Activated effector memory CD4-positive, alpha-beta T cell treated with anti-CD3 and anti-CD28 coated beads, Interleukin-2, amount 50 U/mL, for 16 hours (primary cell): ENCODE measurements around the gene SLC9A3.

Experiments
- DNase-seq: peaks from one replicate; pipeline ENCODE4 v3.0.0-alpha.2; 2020

SLC9A3 gene

DNA sequence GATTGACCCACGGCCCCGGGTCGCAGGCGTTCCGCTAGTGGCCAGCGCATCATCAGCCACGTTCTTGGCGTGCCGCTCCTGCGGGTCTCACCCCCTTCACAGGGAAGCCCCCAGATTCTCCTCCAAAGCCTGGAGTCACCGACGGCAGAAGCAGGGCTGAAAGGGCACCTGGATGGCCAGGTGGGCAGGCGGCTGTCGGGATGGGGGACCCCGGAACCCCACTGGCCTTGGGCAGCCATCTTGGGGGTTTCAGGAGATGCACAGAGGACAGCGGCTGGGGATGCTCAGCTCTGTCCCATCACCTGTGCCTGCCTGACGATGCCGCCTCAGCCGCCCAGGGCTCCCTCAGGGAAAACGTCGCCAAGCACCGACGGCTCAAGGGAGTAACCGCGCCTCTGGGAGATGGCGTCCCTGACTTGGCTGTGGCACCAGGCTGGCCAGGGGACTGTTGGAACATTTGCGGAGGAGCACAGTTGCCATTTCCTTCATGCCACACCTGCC lies 14.1 kb upstream of the SLC9A3 start:
- DNase-seq, result no peak

DNA sequence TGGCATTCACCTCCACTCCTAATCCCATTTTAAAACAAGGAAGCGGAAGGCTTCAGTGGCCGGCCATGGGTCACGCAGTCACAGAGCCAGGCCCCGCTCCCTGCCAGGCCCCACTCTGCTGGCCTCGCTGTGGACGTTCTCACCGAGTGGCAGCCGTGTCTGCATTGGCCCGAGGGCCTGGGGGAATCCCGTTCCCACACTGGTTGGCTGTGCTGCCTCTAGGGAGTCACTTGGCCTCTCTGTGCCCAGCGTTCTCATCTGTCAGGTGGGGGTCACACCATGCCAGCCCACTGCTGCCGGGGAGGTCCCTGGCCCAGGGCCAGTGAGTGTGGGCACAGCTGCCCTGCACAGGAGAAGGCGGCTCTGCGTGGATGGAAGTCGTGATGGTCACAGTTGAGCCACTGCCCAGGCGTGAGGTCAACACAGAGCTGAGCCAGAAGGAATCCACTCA lies 13.4 kb upstream of the SLC9A3 start:
- DNase-seq, result no peak

DNA sequence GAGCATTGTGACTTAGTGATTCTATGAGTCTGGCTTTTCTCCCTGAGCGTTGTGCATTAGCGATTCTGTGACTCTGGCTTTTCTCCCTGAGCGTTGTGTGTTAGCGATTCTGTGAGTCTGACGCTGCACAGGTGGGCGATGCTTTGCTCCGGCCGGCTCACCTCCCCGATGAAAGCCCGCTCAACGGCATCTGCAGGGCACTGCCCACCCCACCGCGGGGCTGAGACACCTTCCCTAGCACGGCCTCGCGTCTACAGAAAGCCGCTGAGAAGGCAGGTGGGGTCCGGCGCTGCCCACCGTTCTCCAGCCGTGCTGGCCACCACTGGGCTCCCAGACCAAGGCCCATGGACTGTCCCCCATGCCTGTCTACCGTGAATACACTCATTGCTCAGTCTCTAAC lies 12.8 kb upstream of the SLC9A3 start:
- DNase-seq, result no peak

DNA sequence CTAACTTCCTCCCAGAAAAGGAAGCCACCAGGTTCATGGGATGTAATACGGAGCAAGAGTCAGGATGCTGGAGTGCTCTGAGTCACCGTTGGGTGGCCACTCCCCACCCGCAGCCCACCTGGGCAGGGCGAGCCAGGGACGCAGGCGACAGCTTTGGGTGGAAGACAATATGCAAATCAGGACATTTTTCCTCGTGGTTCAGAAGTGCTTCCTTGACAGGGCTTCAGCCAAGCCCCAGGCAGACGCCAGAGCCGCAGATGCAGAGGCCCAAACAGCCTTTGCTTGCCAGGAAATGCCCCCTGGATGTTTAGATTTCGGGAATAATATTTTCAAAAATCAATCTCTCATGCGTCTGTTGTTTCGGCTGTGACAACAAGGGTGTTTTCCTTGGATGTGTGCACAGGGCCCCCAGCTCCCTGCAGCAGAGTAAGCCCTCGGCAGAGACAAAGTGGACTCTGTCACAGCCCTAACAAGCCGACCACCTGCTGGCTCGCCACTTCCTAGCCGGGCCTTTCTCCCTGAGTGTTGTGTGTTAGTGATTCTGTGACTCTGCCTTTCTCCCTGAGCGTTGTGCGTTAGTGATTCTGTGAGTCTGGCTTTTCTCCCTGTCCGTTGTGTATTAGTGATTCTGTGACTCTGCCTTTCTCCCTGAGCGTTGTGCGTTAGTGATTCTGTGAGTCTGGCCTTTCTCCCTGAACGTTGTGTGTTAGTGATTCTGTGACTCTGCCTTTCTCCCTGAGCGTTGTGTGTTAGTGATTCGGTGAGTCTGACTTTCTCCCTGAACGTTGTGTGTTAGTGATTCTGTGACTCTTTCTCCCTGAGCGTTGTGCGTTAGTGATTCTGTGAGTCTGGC lies 11.8 kb upstream of the SLC9A3 start:
- DNase-seq, result no peak

DNA sequence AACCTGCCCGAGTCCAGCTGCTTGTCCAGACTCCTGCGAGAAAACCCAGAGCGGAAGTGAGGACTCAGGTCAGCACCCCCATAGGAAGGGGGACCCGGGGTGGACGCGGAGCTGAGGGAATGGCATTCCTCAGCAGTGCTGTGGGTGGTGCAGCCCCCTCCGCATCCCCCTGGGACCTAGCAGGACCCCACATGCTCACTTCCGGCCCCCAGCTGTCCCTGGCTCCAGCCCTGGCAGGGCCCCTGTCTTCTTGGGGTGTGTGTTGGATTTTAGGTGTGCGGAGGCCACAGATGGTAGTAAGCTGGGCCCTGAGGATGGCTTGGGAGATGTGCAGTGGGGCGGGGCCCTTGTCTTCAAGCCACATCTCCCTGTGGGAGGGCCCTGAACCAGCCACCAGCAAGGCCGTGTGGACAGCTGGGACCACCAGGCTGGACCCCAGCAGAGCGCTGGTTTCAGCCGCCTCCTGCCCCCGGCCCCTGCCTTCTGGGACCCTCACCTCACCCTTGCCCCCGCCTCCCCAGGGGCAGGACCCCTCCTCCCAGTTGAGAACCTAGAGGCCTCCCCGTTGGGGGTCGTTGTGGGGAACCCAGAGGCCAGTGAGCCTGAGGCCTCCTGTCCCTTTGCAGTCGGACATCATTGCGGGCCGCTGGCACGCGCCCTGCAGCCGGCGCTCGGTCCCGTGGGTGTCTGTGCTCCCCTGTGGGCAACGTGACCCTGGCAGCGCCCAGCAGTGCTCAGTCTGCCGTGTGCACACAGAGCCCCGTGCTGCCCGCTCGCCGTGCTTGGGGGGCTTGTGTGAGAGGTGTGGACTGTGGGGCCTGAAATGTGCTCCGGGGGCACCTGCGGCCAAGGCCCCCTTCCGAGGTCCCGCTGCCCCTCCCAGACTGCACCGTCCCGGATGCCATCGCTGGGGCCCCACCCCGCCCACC lies 10.8 kb upstream of the SLC9A3 start:
- DNase-seq, result no peak

DNA sequence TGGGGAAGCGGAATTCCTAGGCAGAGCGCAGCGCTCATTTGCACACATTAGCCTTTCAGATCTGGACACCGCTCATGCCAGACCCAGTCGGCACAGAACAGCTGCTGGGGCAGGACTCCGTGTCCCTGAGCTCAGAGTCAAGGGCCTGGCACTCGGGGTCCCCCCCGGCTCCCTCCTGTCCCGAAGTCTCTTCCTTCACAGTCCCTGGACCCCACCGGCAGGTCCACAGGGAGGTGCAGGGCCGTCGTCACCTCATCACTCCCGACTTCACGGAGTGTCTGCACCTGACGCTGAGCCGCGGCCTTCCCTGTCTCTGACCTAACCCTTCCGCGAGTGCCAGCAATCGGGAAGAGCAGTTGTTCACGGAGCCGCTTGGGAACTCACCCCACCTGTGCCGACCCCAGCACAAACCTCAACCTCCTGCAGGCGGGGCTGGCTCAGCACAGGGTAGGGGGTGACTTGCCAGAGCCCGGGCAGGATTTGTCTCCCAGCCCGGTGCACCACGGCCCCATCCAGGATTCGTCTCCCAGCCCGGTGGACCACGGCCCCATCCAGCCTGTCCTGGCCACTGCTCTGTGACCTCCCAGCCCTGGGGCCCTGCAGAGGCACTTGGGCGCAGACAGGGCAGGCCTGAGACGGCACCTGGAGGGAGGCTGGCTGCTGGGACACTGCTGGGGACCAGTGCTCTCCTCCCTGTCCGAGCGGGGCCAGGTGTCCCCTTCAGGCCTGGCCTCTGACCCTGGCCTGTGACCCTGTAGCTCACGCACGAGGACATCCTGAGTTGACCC lies 9.9 kb upstream of the SLC9A3 start:
- no peak for DNase-seq

DNA sequence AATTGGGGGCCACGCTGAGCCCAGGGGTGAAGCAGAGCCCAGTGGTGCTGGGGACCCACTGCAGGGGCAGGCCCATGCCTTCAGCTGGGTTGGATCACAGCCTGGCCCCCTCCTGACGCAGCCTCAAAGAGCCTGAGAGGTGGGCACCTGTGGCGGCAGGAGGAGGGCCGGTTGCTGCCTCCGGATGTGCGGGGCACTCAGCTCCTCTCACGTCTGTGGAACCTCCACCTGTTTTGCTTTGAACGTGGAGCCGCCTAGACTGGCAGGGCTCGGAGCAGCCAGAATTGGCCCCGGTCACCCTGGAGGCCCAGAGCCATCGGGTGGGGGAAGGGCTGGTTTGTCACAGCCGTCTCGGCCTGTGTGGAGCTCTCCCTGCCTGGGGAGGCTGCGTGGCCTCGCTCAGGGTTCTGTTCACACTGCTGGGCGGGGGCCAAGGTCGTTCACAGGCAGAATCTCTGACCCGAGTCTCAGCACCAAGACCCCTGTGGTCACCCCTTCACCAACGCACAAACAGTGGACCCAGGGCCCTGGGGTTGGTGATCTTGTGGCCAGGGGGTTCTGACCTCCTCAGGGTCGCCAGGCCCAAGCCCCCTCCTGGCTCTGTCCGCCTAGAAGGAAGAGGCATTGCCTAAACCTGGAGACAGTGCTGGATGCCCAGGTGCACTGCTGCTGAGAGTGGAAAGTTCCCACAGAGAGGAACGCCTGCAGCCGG lies 9.2 kb upstream of the SLC9A3 start:
- no peak for DNase-seq

DNA sequence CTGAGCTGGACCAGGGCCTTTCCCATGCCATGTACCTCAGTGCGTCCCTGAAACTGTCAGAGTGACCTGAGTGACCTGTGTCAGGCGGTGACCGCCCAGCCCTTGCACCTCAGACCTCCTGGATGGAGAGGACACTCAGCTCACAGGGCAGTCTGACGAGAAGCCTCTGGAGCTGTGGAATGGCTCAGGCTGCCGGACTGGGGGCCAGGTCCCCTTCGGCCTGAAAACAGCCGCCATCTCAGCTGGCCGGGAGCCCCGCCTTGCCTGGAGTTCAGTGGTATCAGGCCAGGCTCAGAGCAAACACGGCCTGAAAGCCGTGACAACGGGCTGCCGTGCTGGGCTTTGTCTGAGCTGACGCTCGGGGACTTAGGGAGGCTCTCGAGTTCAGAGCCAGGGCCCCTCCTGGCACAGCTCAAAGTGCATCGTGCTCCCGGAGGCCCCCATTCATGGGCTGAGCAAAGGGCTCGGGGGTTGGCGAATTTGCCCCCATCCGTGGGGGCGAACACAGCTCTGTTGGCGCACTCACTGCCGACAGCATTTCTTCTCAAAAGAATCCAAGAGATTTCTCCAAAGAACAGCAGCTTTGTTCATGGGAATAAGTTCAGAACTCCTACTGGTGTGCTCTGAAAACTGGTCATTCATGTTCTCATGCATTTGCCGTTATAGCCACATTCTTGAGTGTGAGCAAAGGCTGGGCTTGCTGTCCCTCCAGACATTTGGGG lies 8.4 kb upstream of the SLC9A3 start:
- DNase-seq, result no peak

DNA sequence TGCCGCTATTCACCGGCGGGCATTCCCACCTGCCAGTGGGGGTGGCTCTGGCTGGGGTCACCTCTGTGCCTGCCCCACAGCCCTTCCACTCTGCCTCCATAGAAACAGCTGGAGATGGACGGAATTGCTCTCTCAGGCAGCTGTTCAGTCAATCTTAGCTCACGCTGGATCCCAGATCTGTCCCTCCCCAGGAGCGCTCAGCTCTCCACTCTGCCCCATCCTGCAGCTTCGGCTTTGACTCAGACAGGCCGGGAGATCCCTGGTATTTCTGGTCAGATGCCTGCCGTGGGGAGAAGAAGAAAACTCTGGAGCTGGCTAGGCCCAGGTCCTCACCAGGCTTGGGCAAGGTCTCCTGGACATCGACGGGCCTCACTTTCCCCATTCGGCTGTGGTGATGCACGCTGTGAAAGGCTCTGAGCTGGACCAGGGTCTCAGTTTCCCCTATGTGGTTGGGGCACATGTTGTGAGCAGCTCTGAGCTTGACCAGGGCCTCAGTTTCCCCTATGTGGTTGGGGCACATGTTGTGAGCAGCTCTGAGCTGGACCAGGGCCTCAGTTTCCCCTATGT lies 7.6 kb upstream of the SLC9A3 start:
- DNase-seq, result no peak

DNA sequence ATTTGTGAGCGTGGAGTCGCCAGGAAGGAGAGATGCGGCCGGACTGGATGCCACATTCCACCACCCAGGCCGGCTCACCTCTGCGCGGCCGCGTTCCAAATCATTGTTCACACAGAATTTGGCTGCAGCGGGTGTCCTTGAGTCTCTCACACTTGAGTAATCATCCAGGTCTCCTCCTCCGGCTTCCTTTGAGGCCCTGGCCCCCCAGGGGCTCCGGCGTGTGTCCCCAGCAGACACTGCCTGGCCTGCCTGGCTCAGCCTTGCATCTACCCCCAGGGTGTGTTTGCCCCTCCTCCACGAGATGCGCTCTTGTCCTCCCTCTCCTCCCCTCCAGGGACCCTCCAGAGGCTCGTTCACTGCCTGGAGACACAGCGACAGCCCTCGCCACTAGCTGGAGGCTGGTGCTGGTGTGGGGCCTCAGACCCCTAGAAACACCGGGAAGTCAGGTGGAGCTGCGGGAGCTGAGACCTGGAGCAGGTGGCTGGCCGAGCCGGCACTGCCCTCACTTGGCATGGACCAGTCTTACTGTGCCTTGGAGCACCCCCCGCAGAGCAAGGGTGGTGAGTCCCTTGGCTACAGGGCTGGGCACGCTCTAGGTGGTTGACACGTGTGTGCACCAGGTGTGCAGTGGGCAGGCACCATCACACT lies 7.0 kb upstream of the SLC9A3 start:
- no peak for DNase-seq

DNA sequence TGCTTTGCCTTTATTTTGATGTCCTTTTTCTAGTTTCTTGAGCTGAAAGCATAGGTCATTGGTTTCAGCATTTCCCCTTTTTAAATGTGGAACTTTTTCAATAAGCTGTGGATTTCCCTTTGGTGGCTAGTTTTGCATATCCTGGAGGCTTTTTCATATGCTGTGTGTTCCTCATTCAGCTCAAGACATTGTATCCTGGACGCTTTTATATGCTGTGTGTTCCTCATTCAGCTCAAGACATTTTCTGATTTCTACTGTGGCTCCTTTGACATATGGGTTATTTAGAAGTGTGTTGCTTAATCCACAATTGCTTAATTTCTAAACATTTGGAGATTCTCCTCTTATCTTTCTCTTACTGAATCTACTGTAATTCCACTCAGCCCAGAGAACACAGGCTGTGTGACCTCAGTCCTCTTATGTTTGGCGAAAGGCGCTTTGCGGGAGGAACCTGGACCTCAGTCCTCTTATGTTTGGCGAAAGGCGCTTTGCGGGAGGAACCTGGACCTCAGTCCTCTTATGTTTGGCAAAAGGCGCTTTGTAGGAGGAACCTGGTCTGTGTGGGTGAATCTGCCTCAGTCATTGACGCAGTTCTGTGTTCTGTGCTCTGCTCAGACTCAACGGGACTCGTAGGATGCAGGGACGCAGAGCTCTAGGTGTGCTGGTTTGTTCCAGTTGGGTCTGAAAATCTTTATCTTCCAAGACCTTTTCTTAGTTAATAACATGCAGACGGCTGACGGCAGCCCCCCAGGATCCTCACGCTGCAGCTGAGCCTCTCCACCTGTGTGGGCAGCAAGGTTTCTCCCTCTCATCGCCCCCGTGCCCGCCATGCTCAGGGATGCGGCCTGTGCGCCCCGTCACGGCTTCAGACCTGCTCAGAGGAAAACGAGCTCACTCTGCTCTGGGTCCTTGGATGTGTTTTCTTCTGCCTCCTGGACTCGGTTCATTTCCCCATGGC lies 6.0 kb upstream of the SLC9A3 start:
- no peak for DNase-seq

DNA sequence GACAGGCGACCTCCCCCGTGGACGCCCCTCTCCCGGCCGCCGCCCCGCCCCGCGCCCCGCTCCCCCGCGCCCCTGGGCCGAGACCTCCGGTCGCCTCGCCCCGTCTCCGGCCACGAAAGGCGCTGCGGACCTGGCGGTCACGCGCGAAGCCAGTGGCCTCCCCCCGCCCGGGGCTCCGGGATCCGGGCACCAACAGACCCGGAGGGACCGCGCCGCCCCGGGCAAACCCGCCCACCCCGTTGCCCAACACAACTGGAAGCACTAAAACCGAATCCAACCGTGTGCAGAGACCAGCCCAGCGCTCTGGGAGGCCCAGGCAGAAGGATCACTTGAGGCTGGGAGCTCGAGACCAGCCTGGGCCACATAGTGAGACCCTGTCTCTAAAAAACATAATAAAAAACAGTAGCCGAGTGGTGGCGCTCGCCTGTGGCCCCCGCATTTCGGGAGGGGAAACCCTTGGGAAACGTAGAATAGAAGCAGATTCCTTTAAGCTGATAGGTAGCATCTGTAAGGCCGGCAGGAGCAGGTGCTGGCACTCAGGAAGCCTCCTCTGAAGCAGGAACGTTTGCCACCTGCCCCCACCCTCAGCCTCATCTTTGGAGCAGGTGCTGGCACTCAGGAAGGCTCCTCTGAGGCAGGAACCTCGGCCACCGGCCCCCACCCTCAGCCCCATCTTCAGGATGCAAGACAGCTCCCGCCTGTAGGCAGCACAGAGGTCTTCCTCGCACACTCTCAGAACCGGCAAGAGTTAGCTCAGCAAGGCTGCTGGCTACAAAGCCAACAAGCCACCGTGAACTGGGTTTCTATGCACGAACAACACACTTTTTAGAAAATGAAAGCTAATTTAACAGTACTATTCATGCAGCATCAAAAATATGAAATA lies 4.6 kb upstream of the SLC9A3 start:
- DNase-seq, result no peak

DNA sequence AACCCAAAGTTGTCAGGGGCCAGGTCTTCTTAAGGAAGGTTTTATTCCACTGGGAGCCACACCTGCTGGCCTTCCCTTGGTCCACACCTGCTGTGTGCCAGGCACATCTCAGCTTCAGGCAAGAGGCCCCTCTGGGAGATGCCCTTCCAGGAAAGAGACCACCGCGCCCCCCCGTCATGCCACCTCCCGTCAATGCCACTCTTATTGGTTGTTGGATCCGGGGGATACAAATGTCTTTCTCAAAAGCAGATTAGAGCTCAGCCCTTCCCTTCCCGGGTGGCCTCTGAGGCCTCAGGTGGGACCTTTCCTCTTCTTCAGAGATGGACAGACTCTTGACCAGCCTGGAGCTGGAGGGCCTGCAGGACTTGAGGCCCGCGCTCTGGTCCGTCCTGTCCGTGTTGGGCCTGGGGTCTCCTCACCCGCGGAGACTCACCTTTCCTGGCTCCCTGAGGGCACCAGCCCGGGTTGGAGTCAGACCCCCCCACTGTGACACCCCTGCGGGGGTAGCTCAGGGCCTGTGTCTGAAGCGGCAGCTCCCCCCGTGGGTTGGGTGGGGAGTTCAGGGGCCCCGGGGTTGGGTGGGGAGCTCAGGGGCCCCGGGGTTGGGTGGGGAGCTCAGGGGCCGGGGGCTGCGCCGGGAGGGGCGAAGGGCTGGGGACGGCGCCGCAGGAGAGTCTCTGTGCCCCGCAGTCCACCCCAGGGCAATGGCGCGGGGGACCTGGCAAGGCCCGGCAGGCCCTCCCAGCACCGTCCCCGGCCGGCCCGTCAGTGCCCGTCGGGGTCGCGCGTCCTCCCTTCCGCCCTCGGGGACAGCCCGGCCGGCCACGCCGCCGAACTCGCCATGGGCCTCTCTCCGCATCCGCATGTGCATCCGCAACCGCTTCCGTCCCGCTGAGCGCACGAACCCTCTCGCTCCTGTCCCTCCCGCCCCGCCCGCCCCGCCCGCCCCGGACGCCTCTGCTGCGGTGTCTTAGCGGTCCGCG lies 3.7 kb upstream of the SLC9A3 start:
- DNase-seq, result no peak

DNA sequence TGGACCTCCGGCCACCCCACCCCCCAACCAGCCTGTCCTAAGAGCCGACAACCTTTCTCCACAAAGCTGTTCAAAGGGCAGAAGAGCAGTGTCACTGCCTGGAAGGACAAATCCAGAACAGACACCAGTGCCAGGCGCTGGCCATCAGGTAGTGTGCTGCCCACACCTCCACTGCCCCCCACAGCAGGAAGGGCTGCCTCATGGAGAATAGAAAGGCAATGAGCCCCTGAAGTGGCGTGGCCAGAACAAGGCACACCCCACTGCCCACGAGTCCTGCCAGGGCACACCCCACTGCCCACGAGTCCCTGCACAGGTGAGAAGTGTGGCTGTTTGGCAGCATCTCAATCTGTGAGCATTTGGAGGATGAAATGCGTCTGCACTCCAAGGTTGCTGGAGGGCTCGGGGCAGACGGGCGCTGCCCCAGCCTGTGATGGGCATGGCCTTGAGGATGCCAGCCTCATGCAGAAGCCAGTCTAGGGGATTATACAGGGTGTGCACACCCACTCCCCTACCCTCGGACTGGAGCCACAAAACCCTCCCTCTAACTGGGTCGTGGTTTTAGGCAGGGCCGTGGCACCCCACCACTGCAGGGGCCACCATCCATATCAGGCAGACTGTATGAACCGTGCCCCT lies 2.3 kb upstream of the SLC9A3 start:
- DNase-seq, result no peak

DNA sequence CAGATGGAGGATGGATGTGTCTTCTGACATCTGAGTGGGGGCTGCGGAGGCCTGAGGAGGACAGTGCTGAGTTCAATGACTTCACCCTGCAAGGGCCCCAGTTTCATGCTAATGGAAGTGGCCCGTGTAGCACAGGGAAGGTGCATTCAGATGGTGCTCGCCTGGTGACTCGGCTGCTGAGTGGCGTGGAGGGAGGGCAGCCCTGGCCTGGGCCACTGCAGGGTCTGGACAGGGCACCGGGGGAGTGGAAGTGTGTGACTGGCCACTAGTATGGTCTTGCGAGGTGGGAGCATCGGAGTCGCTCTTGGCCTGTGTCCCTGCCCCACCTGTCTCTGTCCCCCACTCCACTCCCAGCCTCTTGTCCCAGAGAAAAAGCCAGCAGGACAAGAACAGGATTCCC lies 1.7 kb upstream of the SLC9A3 start:
- DNase-seq, result no peak

DNA sequence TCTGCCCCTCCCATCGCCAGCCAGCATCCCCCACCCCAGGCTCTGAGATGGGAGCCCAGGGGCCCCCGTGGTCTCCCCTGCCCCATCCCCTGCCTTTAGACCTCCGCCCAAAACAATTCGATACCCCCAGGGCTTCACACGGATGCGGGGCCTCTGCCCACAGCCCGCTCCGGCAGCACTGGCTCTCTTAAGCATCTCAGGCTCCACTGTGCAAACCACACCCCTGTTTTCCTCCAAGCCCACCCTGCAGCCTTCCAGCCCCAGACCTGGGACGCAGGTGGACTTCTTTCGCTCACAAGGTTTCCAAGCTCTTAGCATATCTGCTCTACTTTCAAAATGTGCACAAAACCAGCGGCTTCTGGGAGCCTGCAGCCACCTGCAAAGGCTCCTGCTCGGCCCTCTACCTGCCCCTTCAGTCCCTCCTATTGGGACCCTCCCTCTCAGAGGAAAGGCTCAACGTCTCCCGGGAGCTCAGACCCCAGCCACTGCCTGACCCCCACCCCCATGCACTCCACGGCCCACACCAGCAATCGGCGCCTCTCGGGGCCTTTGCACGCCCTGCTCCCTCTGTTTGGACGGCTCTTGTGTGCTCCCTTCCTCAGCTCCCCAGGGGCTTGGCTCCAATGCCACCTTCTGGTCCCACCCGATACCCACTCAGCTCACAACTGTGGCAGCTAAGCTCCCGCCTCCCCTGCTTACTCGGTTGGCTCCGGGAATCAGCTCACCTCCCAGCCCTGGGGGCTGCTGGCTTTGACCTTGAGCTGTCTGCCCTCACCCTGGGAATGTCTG lies 918 bp upstream of the SLC9A3 start:
- no peak for DNase-seq
